NCI-H2196 treated with DMSO at 0.1 percent for 48 hours (cell line): ENCODE measurements around the gene SEPTIN2.
"Not testable (repeated sequence)": the region's sequence is repeated elsewhere in the genome, so short reads cannot be mapped to it uniquely, and the experiment has no call there.

ENCODE experiments used
- DNase-seq: peaks from one replicate; lab custom pipeline; 2025; ENCODE audit not compliant: unreplicated experiment; lab: John Stamatoyannopoulos, UW

SEPTIN2 gene

DNA sequence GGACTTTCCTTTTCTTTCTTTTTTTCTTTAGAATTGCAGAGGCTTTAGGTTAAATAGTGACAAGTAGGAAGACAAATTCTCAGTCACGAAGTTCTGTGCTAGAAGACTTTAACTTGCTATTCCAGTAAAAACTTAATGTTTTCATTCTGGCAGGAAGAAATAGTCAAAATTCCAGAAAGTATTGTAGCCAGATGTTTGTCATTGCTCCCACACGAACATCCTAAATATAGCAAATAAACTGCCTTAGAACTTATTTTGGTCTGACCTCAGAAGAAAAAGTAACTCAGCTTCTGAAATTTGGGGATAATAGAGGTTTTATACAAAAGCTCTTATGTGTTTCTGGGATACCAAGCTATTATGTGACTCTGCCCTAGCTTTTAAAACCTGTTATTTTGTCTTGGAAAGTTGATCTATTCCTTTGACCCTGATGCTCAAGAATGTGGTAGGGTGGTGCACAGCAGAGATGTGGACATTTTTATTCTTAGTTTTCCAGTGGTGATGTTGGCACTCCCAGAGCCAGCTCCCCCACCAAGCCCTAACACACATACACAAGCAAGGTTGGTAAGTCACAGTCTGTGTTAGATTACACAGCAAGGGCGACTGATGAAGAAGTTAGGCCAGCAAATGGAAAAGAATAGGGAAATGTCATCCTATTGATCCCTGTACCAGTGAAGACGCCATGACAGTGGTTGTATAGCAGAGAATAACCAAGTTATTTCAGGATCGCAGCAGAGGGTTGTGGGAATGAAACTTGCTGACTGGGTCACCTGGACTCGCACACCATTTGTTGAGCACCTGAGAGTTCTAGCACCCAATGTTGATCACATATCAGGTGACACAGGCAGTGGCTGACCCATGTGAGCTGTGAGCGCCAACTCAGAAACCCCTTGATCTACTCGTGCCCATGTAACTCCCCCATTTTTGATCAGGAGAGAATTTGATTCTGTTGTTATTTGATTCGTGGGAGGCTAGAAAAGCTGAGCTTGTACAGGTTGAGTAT is 64.1 kb downstream of the SEPTIN2 start:
- no peak for DNase-seq

DNA sequence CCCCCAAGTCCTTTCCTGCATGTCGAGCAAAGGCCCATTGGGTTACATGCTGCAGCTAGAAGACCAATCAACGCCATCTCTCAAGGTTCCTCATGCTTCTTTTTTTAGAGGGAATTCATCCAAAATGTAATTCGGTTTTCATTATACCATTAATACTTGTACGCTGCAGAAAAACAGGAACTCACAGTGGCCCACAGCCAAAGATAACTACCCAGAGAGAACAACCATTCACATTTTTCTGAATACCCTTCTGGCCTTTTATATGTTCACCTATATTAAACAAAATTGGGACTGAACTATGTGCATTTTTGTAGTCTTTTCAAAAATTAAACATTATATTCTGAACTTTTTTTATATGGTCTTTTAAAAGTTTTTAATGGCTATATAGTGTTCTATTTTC is 66.1 kb downstream of the SEPTIN2 start:
- DNase-seq = no peak

DNA sequence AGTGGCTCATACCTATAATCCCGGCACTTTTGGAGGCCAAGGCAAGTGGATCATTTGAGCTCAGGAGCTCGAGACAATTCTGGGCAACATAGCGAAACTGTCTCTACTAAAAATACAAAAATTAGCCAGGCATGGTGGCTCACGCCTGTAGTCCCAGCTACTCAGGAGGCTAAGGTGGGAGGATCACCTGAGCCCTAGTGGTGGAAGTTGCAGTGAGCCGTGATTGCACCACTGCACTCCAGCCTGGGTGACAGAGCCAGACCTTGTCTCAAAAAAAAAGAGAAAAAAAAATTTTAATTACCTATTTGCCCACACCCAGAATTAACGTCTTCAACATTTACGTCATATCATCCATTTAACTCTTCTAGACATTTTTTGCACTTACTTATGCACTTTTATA is 69.7 kb downstream of the SEPTIN2 start:
- not testable (repeated sequence) for DNase-seq

DNA sequence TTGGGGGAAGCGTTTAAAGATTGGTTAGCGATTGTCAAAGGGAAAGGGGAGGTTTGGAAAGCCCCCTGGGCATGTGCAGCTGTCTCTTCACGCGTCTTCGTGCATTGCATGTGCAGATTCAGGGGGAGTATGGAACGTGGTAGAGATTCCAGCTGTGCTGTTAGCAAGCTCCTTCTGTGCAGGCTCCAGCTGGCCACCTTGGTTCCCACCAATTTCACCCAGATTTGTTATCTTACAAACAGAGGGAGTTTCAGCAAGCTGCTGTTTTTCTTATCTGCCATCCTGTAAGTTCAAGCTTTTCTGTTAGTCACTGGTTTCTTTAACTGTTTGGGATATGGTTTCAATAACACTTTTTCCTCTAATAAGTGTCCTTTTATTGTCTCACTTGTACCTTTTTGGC is 70.8 kb downstream of the SEPTIN2 start:
- no peak for DNase-seq

- DNase-seq = no peak
Observed at GRCh38 chr2:241389697-241390096, 74.0 kb downstream of the SEPTIN2 start.

DNA sequence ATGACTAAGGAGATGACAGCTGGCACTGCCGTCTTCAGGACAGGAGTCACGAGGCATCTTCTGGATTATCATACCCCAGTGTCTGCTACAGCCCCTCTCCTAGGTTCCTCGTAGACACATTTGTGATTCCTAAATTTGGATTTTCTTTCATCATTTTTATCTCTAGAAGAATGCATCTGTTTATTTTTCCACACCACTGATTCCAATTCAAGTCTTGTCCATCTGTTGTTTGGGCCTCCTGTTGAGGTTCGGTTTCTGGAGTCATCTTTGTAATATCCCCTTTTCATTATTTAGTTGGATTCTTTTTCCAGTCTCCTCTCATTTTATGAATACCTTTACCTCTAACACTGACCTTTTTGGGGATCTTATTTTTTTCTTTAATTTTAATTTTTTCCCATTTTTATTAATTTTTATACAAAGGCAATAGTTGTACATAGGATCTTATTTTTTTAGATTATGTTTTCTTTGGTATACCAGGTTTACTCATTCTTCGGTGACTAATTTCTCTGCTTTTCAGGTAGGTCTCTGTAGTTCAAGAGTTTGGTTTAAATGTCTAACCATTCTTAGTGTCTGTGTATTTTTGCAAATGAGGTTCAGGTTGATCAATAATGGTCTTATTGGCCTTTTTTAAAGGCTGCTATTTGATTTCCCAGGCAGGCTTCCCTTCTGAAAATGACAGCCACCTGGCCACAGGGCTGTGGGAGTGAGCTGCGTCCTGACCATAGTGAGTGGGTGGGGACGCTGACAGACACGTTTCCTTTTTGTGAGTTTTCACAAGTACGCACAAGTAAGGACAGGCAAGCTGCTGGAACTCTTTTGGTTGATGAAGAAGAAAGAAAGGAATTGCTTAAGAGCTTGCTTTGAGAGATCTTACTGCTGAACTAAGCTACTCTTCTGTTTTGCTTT is 74.8 kb downstream of the SEPTIN2 start:
- DNase-seq = no peak

GRCh38 chr2:241391892-241392665 is 76.4 kb downstream of the SEPTIN2 start:
- DNase-seq = no peak

GRCh38 chr2:241392753-241393152 is 77.0 kb downstream of the SEPTIN2 start:
- DNase-seq = not testable (repeated sequence)

GRCh38 chr2:241393524-241394196 is 77.9 kb downstream of the SEPTIN2 start:
- DNase-seq = no peak

- not testable (repeated sequence) for DNase-seq
Observed at GRCh38 chr2:241396809-241397208, 81.1 kb downstream of the SEPTIN2 start.

- no peak for DNase-seq
Observed at GRCh38 chr2:241399941-241400922, 84.5 kb downstream of the SEPTIN2 start.
